ENCODE data around the gene MOB2. TPM values are rescaled to one million over a fixed set of nuclear protein-coding genes. Genes with fewer than 3 reads are reported as not detected.

The MOB2 gene
- polyA plus RNA-seq, 3 donors: 22.1 to 44.1 (median 22.5) TPM

GRCh38 chr11:1504581-1505290 is 18.2 kb upstream of the MOB2 start:
- Histone ChIP-seq H3K4me3 (replicated peaks in 1 of 3; ENCODE audit: low read depth in 2 of 3, low read length in 3 of 3) (no peak overlapping the region), H3K4me1 (ENCODE audit: control insufficient read depth in 1 of 2, insufficient read depth in 2 of 2, low read length in 2 of 2) (no peaks in the 10 kb centered on the region), H3K4me2 (replicated peaks; ENCODE audit: extremely low read depth, low read length, poor library complexity, severe bottlenecking) (no peak overlapping the region), H3K9me3 (replicated peaks in 1 of 2; ENCODE audit: control insufficient read depth in 1 of 2, insufficient read depth in 1 of 2, low read length in 2 of 2) (no peaks in the 10 kb centered on the region), H3K9ac (ENCODE audit: insufficient read depth, low read length, poor library complexity, severe bottlenecking) (no peak overlapping the region), H3K79me2 (ENCODE audit: insufficient read depth, low read length) (peaks cover 78% of the 10 kb centered on the region), H3K27me3 (ENCODE audit: control insufficient read depth in 2 of 2, insufficient read depth in 2 of 2, low read length in 2 of 2) (no peaks in the 10 kb centered on the region), H2AFZ (ENCODE audit: insufficient read depth, low read depth, low read length, poor library complexity, severe bottlenecking) (no peak overlapping the region), H3K36me3 (replicated peaks in 1 of 2; ENCODE audit: control insufficient read depth in 1 of 2, insufficient read depth in 2 of 2, low read length in 2 of 2) (peaks cover 6 to 17% of the 10 kb centered on the region in 2 donors), H4K20me1 (ENCODE audit: insufficient read depth, low read length) (peaks cover 100% of the 10 kb centered on the region), H3K27ac (ENCODE audit: low read depth in 1 of 2, low read length in 2 of 2) (no peak overlapping the region)
- Mint-ChIP-seq H3K4me1 (peaks cover 10% of the 10 kb centered on the region), H3K4me3 (no peak overlapping the region), H3K36me3 (peaks cover 10 to 24% of the 10 kb centered on the region in 2 donors), H3K27me3 (ENCODE audit: low read depth in 3 of 3) (peaks cover 0 to 7% (median 2%) of the 10 kb centered on the region in 3 donors), H3K9me3 (peaks cover 0 to 9% (median 1%) of the 10 kb centered on the region in 7 donors), H3K27ac (no peak overlapping the region)
- TF ChIP-seq CTCF (IDR thresholded peaks at IDR 0.05): no peak
- DNase-seq: no peak
- WGBS (ENCODE audit: insufficient coverage): 98% methylated on average over 21 of the region's 28 CpGs
- intact Hi-C loops (cut with micrococcal nuclease): no loop called here

GRCh38 chr11:1504138-1504537 is 17.6 kb upstream of the MOB2 start:
- no peak overlapping the region for H3K4me3 ChIP-seq (replicated peaks in 1 of 3; ENCODE audit: low read depth in 2 of 3, low read length in 3 of 3)
- Mint-ChIP-seq H3K9me3 (peaks cover 0 to 9% (median 1%) of the 10 kb centered on the region in 7 donors), H3K4me3 (no peak overlapping the region), H3K4me1 (peaks cover 10% of the 10 kb centered on the region), H3K27ac (no peak overlapping the region), H3K27me3 (ENCODE audit: low read depth in 3 of 3) (peaks cover 0 to 6% (median 2%) of the 10 kb centered on the region in 3 donors), H3K36me3 (peaks cover 11 to 29% of the 10 kb centered on the region in 2 donors)
- no peak overlapping the region for H2AFZ ChIP-seq (ENCODE audit: insufficient read depth, low read depth, low read length, poor library complexity, severe bottlenecking)
- H3K36me3 ChIP-seq (replicated peaks in 1 of 2; ENCODE audit: control insufficient read depth in 1 of 2, insufficient read depth in 2 of 2, low read length in 2 of 2): peaks cover 6 to 23% of the 10 kb centered on the region in 2 donors
- peaks cover 100% of the 10 kb centered on the region for H4K20me1 ChIP-seq (ENCODE audit: insufficient read depth, low read length)
- H3K4me2 ChIP-seq (replicated peaks; ENCODE audit: extremely low read depth, low read length, poor library complexity, severe bottlenecking): no peak overlapping the region
- 78% methylated on average over 8 of the region's 9 CpGs for WGBS (ENCODE audit: insufficient coverage)
- no peak overlapping the region for H3K9ac ChIP-seq (ENCODE audit: insufficient read depth, low read length, poor library complexity, severe bottlenecking)
- no peak for TF ChIP-seq CTCF (IDR thresholded peaks at IDR 0.05)
- DNase-seq: no peak
- H3K4me1 ChIP-seq (ENCODE audit: control insufficient read depth in 1 of 2, insufficient read depth in 2 of 2, low read length in 2 of 2): no peaks in the 10 kb centered on the region
- no peak overlapping the region for H3K27ac ChIP-seq (ENCODE audit: low read depth in 1 of 2, low read length in 2 of 2)
- no peaks in the 10 kb centered on the region for H3K27me3 ChIP-seq (ENCODE audit: control insufficient read depth in 2 of 2, insufficient read depth in 2 of 2, low read length in 2 of 2)
- peaks cover 78% of the 10 kb centered on the region for H3K79me2 ChIP-seq (ENCODE audit: insufficient read depth, low read length)
- H3K9me3 ChIP-seq (replicated peaks in 1 of 2; ENCODE audit: control insufficient read depth in 1 of 2, insufficient read depth in 1 of 2, low read length in 2 of 2): no peaks in the 10 kb centered on the region
- intact Hi-C loops (cut with micrococcal nuclease): no loop called here

All from CD14-positive monocyte (primary cell).